ENCODE results near the gene CEPT1. TPM values are rescaled to one million over a fixed set of nuclear protein-coding genes. Genes with fewer than 3 reads are reported as not detected.
"Not testable (repeated sequence)": the region's sequence is repeated elsewhere in the genome, so short reads cannot be mapped to it uniquely, and the experiment has no call there.

Gene CEPT1
- total RNA-seq: 10 to 100 TPM; 12.6 to 82.3 (median 35.8) TPM

- DNase-seq: peak; percentile 96
Observed at GRCh38 chr1:111139956-111140679, at the start of gene CEPT1, which contains the start of gene DRAM2. TSS of gene CEPT1 (plus strand) at chr1:111140223. CDS start at chr1:111147715, 7,492 bp downstream. TSS of gene DRAM2 (minus strand) at chr1:111140093. CDS start at chr1:111131554, 8,539 bp downstream.

GRCh38 chr1:111095421-111095820 is 44.6 kb upstream of the CEPT1 start:
- intact Hi-C loops (cut with DNase I; ENCODE audit: low total_unique reads); H3K9me3 ChIP-seq; DNase-seq: not testable (repeated sequence)

More at GRCh38 chr1:111139956-111140679, at the start of gene CEPT1, which contains the start of gene DRAM2:
- Histone ChIP-seq H3K27me3 (no peaks in the 10 kb centered on the region), H3K4me1 (peaks cover 0 to 8% of the 10 kb centered on the region in 2 donors), H3K27ac (peak within 1 kb of the TSS; percentile 89), H3K36me3 (no peaks in the 10 kb centered on the region), H3K9me3 (no peaks in the 10 kb centered on the region), H3K4me3 (peak within 1 kb of the TSS; percentile 71 to 91)
- intact Hi-C loops (cut with DNase I; ENCODE audit: low total_unique reads): no loop called here
- TF ChIP-seq POLR2A (IDR thresholded peaks at IDR 0.05) (peak; percentile 10 to 37), CTCF (IDR thresholded peaks at IDR 0.05) (peak in 1 of 4 experiments; percentile 16)

GRCh38 chr1:111097356-111098099 is 42.5 kb upstream of the CEPT1 start:
- Histone ChIP-seq H3K27ac (no peak overlapping the region), H3K36me3 (no peaks in the 10 kb centered on the region), H3K4me3 (no peak overlapping the region), H3K27me3 (no peaks in the 10 kb centered on the region), H3K9me3 (no peaks in the 10 kb centered on the region), H3K4me1 (no peaks in the 10 kb centered on the region)
- no peak for DNase-seq
- intact Hi-C loops (cut with DNase I; ENCODE audit: low total_unique reads): no loop called here
- no peak for TF ChIP-seq CTCF (IDR thresholded peaks at IDR 0.05)
- TF ChIP-seq POLR2A (IDR thresholded peaks at IDR 0.05): no peak

More at GRCh38 chr1:111095421-111095820, 44.6 kb upstream of the CEPT1 start:
- H3K27ac ChIP-seq, H3K36me3 ChIP-seq, H3K4me3 ChIP-seq, H3K4me1 ChIP-seq, H3K27me3 ChIP-seq: not testable (repeated sequence)

GRCh38 chr1:111099289-111099688 is 40.7 kb upstream of the CEPT1 start:
- no peak overlapping the region for H3K27ac ChIP-seq
- no peak for TF ChIP-seq POLR2A (IDR thresholded peaks at IDR 0.05)
- no peak for TF ChIP-seq CTCF (IDR thresholded peaks at IDR 0.05)
- no peaks in the 10 kb centered on the region for H3K4me1 ChIP-seq
- H3K4me3 ChIP-seq: no peak overlapping the region
- H3K36me3 ChIP-seq: no peaks in the 10 kb centered on the region
- no peaks in the 10 kb centered on the region for H3K27me3 ChIP-seq
- intact Hi-C loops (cut with DNase I; ENCODE audit: low total_unique reads): no loop called here
- no peak for DNase-seq
- no peaks in the 10 kb centered on the region for H3K9me3 ChIP-seq

GRCh38 chr1:111101854-111102642 is 38.0 kb upstream of the CEPT1 start:
- intact Hi-C loops (cut with DNase I; ENCODE audit: low total_unique reads): no loop called here
- no peak overlapping the region for H3K27ac ChIP-seq

More at GRCh38 chr1:111101854-111102642, 38.0 kb upstream of the CEPT1 start:
- no peaks in the 10 kb centered on the region for H3K4me1 ChIP-seq
- H3K27me3 ChIP-seq: no peaks in the 10 kb centered on the region
- H3K9me3 ChIP-seq: no peaks in the 10 kb centered on the region
- no peak for DNase-seq
- no peaks in the 10 kb centered on the region for H3K36me3 ChIP-seq
- no peak overlapping the region for H3K4me3 ChIP-seq
- TF ChIP-seq CTCF (IDR thresholded peaks at IDR 0.05) (no peak), POLR2A (IDR thresholded peaks at IDR 0.05) (no peak)
